Measurements from ENCODE around the gene PRKG1. TPM values are rescaled to one million over a fixed set of nuclear protein-coding genes. Genes with fewer than 3 reads are reported as not detected.

PRKG1 gene
- total and polyA plus RNA-seq, 2 donors (not counting 1 experiment from before 2014, with no cell fraction given), result not detected

DNA sequence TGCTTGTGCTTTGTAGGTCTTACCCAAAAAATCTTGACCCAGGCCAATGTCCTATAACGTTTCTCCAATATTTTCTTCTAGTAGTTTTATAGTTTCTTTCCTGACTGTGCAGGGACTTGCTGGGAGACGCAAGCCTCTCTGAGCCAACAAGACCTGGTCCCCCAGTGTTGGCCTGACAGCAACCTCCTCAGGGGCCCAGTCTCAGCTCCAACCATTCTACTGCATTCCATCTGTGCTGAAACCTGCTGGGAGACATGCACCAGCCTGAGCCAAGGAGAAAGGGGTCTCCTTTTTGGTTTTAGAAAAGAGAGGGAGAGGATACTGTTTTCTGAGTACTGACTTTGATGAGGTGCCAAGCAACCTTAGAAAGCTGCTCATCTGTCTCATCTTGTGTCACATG lies 251.4 kb downstream of the PRKG1 start:
- POLR2A ChIA-PET, result no interaction called here
- DNase-seq, result peak; percentile 1
- Mint-ChIP-seq H3K4me1 (no peaks in the 10 kb centered on the region), H3K4me3 (no peak overlapping the region), H3K27me3 (no peaks in the 10 kb centered on the region), H3K9me3 (ENCODE audit: insufficient read depth) (no peaks in the 10 kb centered on the region), H3K27ac (no peak overlapping the region)
- H3K79me2 ChIP-seq (ENCODE audit: control insufficient read depth, insufficient read depth, low read length), result no peaks in the 10 kb centered on the region
- no peaks in the 10 kb centered on the region for H3K36me3 ChIP-seq (replicated peaks in 1 of 2; ENCODE audit: control extremely low read depth in 1 of 2, control insufficient read depth in 1 of 2, extremely low read depth in 1 of 2, insufficient read depth in 2 of 2, low read length in 1 of 2)
- 100% methylated on average over 1 of the region's 2 CpGs for WGBS (ENCODE audit: insufficient coverage)
- intact Hi-C loops (cut with micrococcal nuclease), result no loop called here
- no peaks in the 10 kb centered on the region for H3K9me3 ChIP-seq (ENCODE audit: control extremely low read depth in 1 of 3, control insufficient read depth in 2 of 3, insufficient read depth in 1 of 3, low read length in 2 of 3)
- H3K9ac ChIP-seq (ENCODE audit: low read length), result no peak overlapping the region
- no peak overlapping the region for H2AFZ ChIP-seq (ENCODE audit: insufficient read depth, low read depth, low read length, poor library complexity, severe bottlenecking)
- H3K4me3 ChIP-seq (ENCODE audit: control extremely low read depth in 1 of 5, extremely low read depth in 1 of 5, insufficient read depth in 1 of 5, low read depth in 2 of 5, low read length in 4 of 5), result no peak overlapping the region
- no peak overlapping the region for H3K4me2 ChIP-seq (replicated peaks; ENCODE audit: low read depth, low read length, poor library complexity, severe bottlenecking)
- CTCF ChIA-PET, result no interaction called here
- H4K20me1 ChIP-seq (ENCODE audit: control insufficient read depth, insufficient read depth, low read length, poor library complexity, severe bottlenecking), result no peaks in the 10 kb centered on the region
- no peak overlapping the region for H3K27ac ChIP-seq (ENCODE audit: low read length in 2 of 2)
- H3K27me3 ChIP-seq (replicated peaks in 1 of 4; ENCODE audit: control extremely low read depth in 1 of 4, control insufficient read depth in 3 of 4, insufficient read depth in 4 of 4, low read length in 3 of 4), result no peaks in the 10 kb centered on the region
- no peaks in the 10 kb centered on the region for H3K4me1 ChIP-seq (ENCODE audit: control insufficient read depth in 2 of 2, insufficient read depth in 2 of 2, low read length in 2 of 2)
- ATAC-seq (ENCODE audit: low read depth), result no peak
- no peak for TF ChIP-seq EZH2 (IDR thresholded peaks at IDR 0.05; ENCODE audit: borderline replicate concordance, insufficient read depth, low read depth, low read length, poor library complexity, severe bottlenecking)
- TF ChIP-seq, protein P1, sequence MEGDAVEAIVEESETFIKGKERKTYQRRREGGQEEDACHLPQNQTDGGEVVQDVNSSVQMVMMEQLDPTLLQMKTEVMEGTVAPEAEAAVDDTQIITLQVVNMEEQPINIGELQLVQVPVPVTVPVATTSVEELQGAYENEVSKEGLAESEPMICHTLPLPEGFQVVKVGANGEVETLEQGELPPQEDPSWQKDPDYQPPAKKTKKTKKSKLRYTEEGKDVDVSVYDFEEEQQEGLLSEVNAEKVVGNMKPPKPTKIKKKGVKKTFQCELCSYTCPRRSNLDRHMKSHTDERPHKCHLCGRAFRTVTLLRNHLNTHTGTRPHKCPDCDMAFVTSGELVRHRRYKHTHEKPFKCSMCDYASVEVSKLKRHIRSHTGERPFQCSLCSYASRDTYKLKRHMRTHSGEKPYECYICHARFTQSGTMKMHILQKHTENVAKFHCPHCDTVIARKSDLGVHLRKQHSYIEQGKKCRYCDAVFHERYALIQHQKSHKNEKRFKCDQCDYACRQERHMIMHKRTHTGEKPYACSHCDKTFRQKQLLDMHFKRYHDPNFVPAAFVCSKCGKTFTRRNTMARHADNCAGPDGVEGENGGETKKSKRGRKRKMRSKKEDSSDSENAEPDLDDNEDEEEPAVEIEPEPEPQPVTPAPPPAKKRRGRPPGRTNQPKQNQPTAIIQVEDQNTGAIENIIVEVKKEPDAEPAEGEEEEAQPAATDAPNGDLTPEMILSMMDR (IDR thresholded peaks at IDR 0.05), result no peak

DNA sequence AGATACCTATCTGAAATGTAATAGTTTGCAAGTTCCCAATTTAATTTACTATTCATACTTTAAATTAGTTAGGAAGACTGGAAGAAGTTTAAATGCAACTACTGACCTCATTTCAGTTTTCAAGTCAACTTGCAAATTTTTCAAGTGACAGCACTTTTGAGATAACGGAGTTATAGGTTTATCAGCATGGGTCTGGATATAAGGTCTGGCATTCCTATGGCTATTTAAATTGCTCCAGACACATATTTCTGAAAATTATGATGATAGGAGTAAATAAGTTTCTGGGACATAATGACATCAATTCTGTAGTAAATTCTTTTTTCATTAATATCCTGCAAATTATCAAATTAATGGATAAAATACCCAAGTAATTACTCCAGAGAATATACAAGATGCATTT lies 251.9 kb downstream of the PRKG1 start:
- no peaks in the 10 kb centered on the region for H4K20me1 ChIP-seq (ENCODE audit: control insufficient read depth, insufficient read depth, low read length, poor library complexity, severe bottlenecking)
- no peak overlapping the region for H3K4me2 ChIP-seq (replicated peaks; ENCODE audit: low read depth, low read length, poor library complexity, severe bottlenecking)
- H3K4me1 Mint-ChIP-seq, result no peaks in the 10 kb centered on the region
- H3K27me3 Mint-ChIP-seq, result no peaks in the 10 kb centered on the region
- no peak overlapping the region for H3K9ac ChIP-seq (ENCODE audit: low read length)
- CTCF ChIA-PET, result no interaction called here
- DNase-seq (no peak), ATAC-seq (ENCODE audit: low read depth) (no peak)
- WGBS (ENCODE audit: insufficient coverage), result no CpG with 5 or more reads among the region's 1 CpG
- no peaks in the 10 kb centered on the region for H3K27me3 ChIP-seq (replicated peaks in 1 of 4; ENCODE audit: control extremely low read depth in 1 of 4, control insufficient read depth in 3 of 4, insufficient read depth in 4 of 4, low read length in 3 of 4)
- H3K9me3 ChIP-seq (ENCODE audit: control extremely low read depth in 1 of 3, control insufficient read depth in 2 of 3, insufficient read depth in 1 of 3, low read length in 2 of 3), result peaks cover 0 to 5% (median 0%) of the 10 kb centered on the region in 3 donors
- H3K9me3 Mint-ChIP-seq (ENCODE audit: insufficient read depth), result no peaks in the 10 kb centered on the region
- POLR2A ChIA-PET, result no interaction called here
- H2AFZ ChIP-seq (ENCODE audit: insufficient read depth, low read depth, low read length, poor library complexity, severe bottlenecking), result no peak overlapping the region
- no peak overlapping the region for H3K4me3 ChIP-seq (ENCODE audit: control extremely low read depth in 1 of 5, extremely low read depth in 1 of 5, insufficient read depth in 1 of 5, low read depth in 2 of 5, low read length in 4 of 5)
- no peaks in the 10 kb centered on the region for H3K4me1 ChIP-seq (ENCODE audit: control insufficient read depth in 2 of 2, insufficient read depth in 2 of 2, low read length in 2 of 2)
- H3K36me3 ChIP-seq (replicated peaks in 1 of 2; ENCODE audit: control extremely low read depth in 1 of 2, control insufficient read depth in 1 of 2, extremely low read depth in 1 of 2, insufficient read depth in 2 of 2, low read length in 1 of 2), result no peaks in the 10 kb centered on the region
- H3K27ac Mint-ChIP-seq, result no peak overlapping the region
- intact Hi-C loops (cut with micrococcal nuclease), result no loop called here
- H3K4me3 Mint-ChIP-seq, result no peak overlapping the region
- H3K27ac ChIP-seq (ENCODE audit: low read length in 2 of 2), result no peak overlapping the region
- TF ChIP-seq, protein P1 (IDR thresholded peaks at IDR 0.05), result no peak
- no peak for TF ChIP-seq EZH2 (IDR thresholded peaks at IDR 0.05; ENCODE audit: borderline replicate concordance, insufficient read depth, low read depth, low read length, poor library complexity, severe bottlenecking)
- no peaks in the 10 kb centered on the region for H3K79me2 ChIP-seq (ENCODE audit: control insufficient read depth, insufficient read depth, low read length)

Data from B cell (primary cell).